Parathyroid adenoma (tissue), 2 donors: ENCODE data around the gene SPNS2.

Experiments used
- H2AFZ ChIP-seq: fragments of 300-600 bp; sonication (generic); one replicate; pipeline ENCODE4 v1.7.0; 2017; ENCODE audit warnings: antibody characterized with exemption, mild to moderate bottlenecking
- H3K27ac ChIP-seq: fragments of 300-600 bp; sonication (generic); one replicate; pipeline ENCODE4 v1.7.0; 2017
- H3K27me3 ChIP-seq: fragments of 300-600 bp; sonication (generic); one replicate; pipeline ENCODE4 v1.7.0; 2017; ENCODE audit warnings: low read length; ENCODE audit not compliant: control insufficient read depth, insufficient read depth
- H3K36me3 ChIP-seq: fragments of 300-600 bp; sonication (generic); one replicate; pipeline ENCODE4 v1.7.0; 2017; ENCODE audit warnings: low read length; ENCODE audit not compliant: control insufficient read depth, insufficient read depth
- H3K4me1 ChIP-seq: fragments of 300-600 bp; sonication (generic); one replicate; pipeline ENCODE4 v1.7.0; 2017; ENCODE audit warnings: control low read depth
- H3K4me2 ChIP-seq: fragments of 300-600 bp; sonication (generic); one replicate; pipeline ENCODE4 v1.7.0; 2017; ENCODE audit warnings: low read length
- H3K4me3 ChIP-seq: fragments of 300-600 bp; sonication (generic); one replicate; pipeline ENCODE4 v1.7.0; 2017; ENCODE audit warnings: low read depth, low read length
- H3K79me2 ChIP-seq: fragments of 300-600 bp; sonication (generic); one replicate; pipeline ENCODE4 v1.7.0; 2017; ENCODE audit warnings: control low read depth
- H3K9ac ChIP-seq: fragments of 300-600 bp; sonication (generic); one replicate; pipeline ENCODE4 v1.7.0; 2017; ENCODE audit warnings: mild to moderate bottlenecking
- H3K9me3 ChIP-seq: fragments of 300-600 bp; sonication (generic); one replicate; pipeline ENCODE4 v1.7.0; 2017; ENCODE audit warnings: low read length; ENCODE audit not compliant: control insufficient read depth
- CTCF ChIP-seq: fragments of 300-600 bp; sonication (generic); IDR thresholded peaks from one replicate; pipeline ENCODE4 v1.7.0; 2017; ENCODE audit warnings: antibody characterized with exemption, mild to moderate bottlenecking
- donor health status: primary hyperparathyroidism.

The SPNS2 gene

GRCh38 chr17:4503283-4504025, 4.8 kb downstream of the SPNS2 start:
- no peaks in the 10 kb centered on the region for H3K27me3 ChIP-seq
- no peak overlapping the region for H2AFZ ChIP-seq
- H3K36me3 ChIP-seq = no peaks in the 10 kb centered on the region
- no peak for TF ChIP-seq CTCF
- H3K9me3 ChIP-seq = no peaks in the 10 kb centered on the region
- peak overlapping the region; percentile 24 for H3K27ac ChIP-seq
- no peaks in the 10 kb centered on the region for H3K79me2 ChIP-seq
- no peak overlapping the region for H3K4me2 ChIP-seq
- H3K9ac ChIP-seq = no peak overlapping the region
- peaks cover 5% of the 10 kb centered on the region for H3K4me1 ChIP-seq
- no peak overlapping the region for H3K4me3 ChIP-seq

- Histone ChIP-seq H3K4me3 (no peak overlapping the region), H3K9me3 (no peaks in the 10 kb centered on the region), H2AFZ (no peak overlapping the region), H3K27me3 (no peaks in the 10 kb centered on the region), H3K36me3 (no peaks in the 10 kb centered on the region), H3K4me1 (peaks cover 5% of the 10 kb centered on the region), H3K79me2 (no peaks in the 10 kb centered on the region), H3K27ac (no peak overlapping the region), H3K9ac (no peak overlapping the region), H3K4me2 (no peak overlapping the region)
- TF ChIP-seq CTCF = no peak
These were observed 5.5 kb downstream of the SPNS2 start for GRCh38 chr17:4504188-4504587.

- Histone ChIP-seq H3K9ac (no peak overlapping the region), H3K27ac (peak overlapping the region; percentile 39), H3K4me1 (peaks cover 5% of the 10 kb centered on the region), H3K79me2 (no peaks in the 10 kb centered on the region), H3K4me3 (no peak overlapping the region), H3K36me3 (no peaks in the 10 kb centered on the region), H2AFZ (no peak overlapping the region), H3K4me2 (no peak overlapping the region), H3K9me3 (no peaks in the 10 kb centered on the region), H3K27me3 (no peaks in the 10 kb centered on the region)
- TF ChIP-seq CTCF = no peak
These were observed 6.5 kb downstream of the SPNS2 start for GRCh38 chr17:4505187-4505586.

GRCh38 chr17:4506175-4506813, 7.6 kb downstream of the SPNS2 start:
- H3K9me3 ChIP-seq = no peaks in the 10 kb centered on the region
- H3K27ac ChIP-seq = no peak overlapping the region
- no peaks in the 10 kb centered on the region for H3K36me3 ChIP-seq
- no peak overlapping the region for H2AFZ ChIP-seq
- TF ChIP-seq CTCF = no peak
- H3K27me3 ChIP-seq = no peaks in the 10 kb centered on the region
- no peaks in the 10 kb centered on the region for H3K79me2 ChIP-seq
- peaks cover 5% of the 10 kb centered on the region for H3K4me1 ChIP-seq
- H3K4me3 ChIP-seq = no peak overlapping the region
- no peak overlapping the region for H3K4me2 ChIP-seq
- H3K9ac ChIP-seq = no peak overlapping the region
